RCC 7860 (cell line): Measurements from ENCODE around the gene EEF1AKMT3.
A peak's percentile ranks its signal among the peaks of the same experiment; 100 is the strongest.

ENCODE experiments used
- DNase-seq: peaks from one replicate; pipeline ENCODE4 v3.0.0-alpha.2; 2015; ENCODE audit warnings: low spot score
- FAIRE-seq: peaks from 2 replicates; lab custom pipeline; 2012; peaks lifted over from hg19 to GRCh38; lab: Jason Lieb, UNC

EEF1AKMT3 gene

GRCh38 chr12:57772429-57773322 is at the start of gene EEF1AKMT3:
EEF1AKMT3 (plus strand) TSS chr12:57772614; CDS start chr12:57772725, 111 bp downstream.
- no peak for FAIRE-seq

GRCh38 chr12:57722716-57723629 is 49.4 kb upstream of the EEF1AKMT3 start:
- FAIRE-seq, result no peak

More at GRCh38 chr12:57772429-57773322, at the start of gene EEF1AKMT3:
- DNase-seq, result peak; percentile 47

GRCh38 chr12:57723630-57723962 is 48.8 kb upstream of the EEF1AKMT3 start:
- DNase-seq (no peak), FAIRE-seq (no peak)

More at GRCh38 chr12:57722716-57723629, 49.4 kb upstream of the EEF1AKMT3 start:
- DNase-seq, result no peak

- FAIRE-seq, result no peak
- DNase-seq, result no peak
Observed at GRCh38 chr12:57724003-57724935, 48.1 kb upstream of the EEF1AKMT3 start.

GRCh38 chr12:57724936-57725740 is 47.3 kb upstream of the EEF1AKMT3 start:
- FAIRE-seq, result no peak
- no peak for DNase-seq

- no peak for DNase-seq
- FAIRE-seq, result no peak
Observed at GRCh38 chr12:57725851-57726150, 46.6 kb upstream of the EEF1AKMT3 start.

- DNase-seq (peak; percentile 69), FAIRE-seq (no peak)
Observed at GRCh38 chr12:57726151-57726883, 46.1 kb upstream of the EEF1AKMT3 start.

- FAIRE-seq (no peak), DNase-seq (no peak)
Observed at GRCh38 chr12:57726884-57727757, 45.3 kb upstream of the EEF1AKMT3 start.

GRCh38 chr12:57727758-57728395 is 44.5 kb upstream of the EEF1AKMT3 start:
- DNase-seq (no peak), FAIRE-seq (no peak)

- DNase-seq (no peak), FAIRE-seq (no peak)
Observed at GRCh38 chr12:57729321-57729844, 43.0 kb upstream of the EEF1AKMT3 start.

GRCh38 chr12:57730336-57731067 is 41.9 kb upstream of the EEF1AKMT3 start:
- DNase-seq, result no peak
- no peak for FAIRE-seq

- no peak for FAIRE-seq
Observed at GRCh38 chr12:57731411-57732080, 40.9 kb upstream of the EEF1AKMT3 start.

GRCh38 chr12:57732270-57732669 is 40.1 kb upstream of the EEF1AKMT3 start:
- FAIRE-seq (no peak), DNase-seq (no peak)

More at GRCh38 chr12:57731411-57732080, 40.9 kb upstream of the EEF1AKMT3 start:
- DNase-seq, result no peak

- FAIRE-seq (no peak), DNase-seq (no peak)
Observed at GRCh38 chr12:57732726-57733593, 39.5 kb upstream of the EEF1AKMT3 start.

- DNase-seq, result no peak
- FAIRE-seq, result no peak
Observed at GRCh38 chr12:57733928-57734327, 38.5 kb upstream of the EEF1AKMT3 start.
